KOPT-K1 (cell line): ENCODE measurements around the gene C8A.

Experiments
- H3K27ac ChIP-seq: fragments of 200-600 bp; sonication (generic); 2 replicates; pipeline ENCODE4 v1.5.1; 2016; ENCODE audit warnings: antibody characterized with exemption, mild to moderate bottlenecking, low read depth, low read length; ENCODE audit not compliant: poor library complexity, severe bottlenecking
- H3K36me3 ChIP-seq: fragments of 200-600 bp; sonication (generic); 2 replicates; pipeline ENCODE4 v1.5.1; 2017; ENCODE audit warnings: antibody characterized with exemption, mild to moderate bottlenecking, low read length, moderate library complexity; ENCODE audit not compliant: insufficient read depth
- H3K9me3 ChIP-seq: fragments of 200-600 bp; sonication (generic); 2 replicates; pipeline ENCODE4 v1.5.1; 2017; ENCODE audit warnings: antibody characterized with exemption, low read length, mild to moderate bottlenecking; ENCODE audit not compliant: insufficient read depth, poor library complexity, severe bottlenecking

The C8A gene

DNA sequence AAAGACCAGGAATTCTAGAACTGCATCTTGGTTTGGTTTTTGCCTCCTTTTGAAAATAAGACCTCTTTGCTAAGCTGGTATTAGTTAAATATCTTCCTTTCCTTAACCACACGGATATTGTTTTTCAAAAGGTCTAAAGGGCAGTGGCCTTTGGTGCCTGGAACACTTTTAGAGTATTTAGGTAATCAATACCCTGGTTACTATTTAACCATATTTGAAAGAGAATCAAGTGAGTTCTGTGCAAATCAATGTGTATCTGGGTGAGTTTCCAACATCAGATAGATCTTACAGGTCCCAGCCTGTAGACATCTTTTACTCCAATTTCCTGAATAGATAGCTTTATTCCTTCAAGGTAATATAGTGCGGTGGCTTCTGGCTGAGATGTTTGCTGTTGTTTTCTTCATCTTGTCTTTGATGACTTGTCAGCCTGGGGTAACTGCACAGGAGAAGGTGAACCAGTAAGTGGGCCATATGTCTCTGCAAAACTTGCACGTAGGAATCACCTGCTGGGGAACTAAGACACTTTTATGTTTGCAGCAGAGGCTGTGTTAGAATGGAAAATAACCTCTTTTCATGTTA, at the start of gene C8A:
Gene C8A (plus strand): TSS at position 277 of the 579 bp plus-strand sequence. CDS start 105 bp downstream, at position 382.
- H3K36me3 ChIP-seq = no peaks in the 10 kb centered on the region
- H3K27ac ChIP-seq = no peak within 1 kb of the TSS
- no peaks in the 10 kb centered on the region for H3K9me3 ChIP-seq

GRCh38 chr1:56806804-56807203, 47.8 kb upstream of the C8A start:
- no peaks in the 10 kb centered on the region for H3K9me3 ChIP-seq
- no peaks in the 10 kb centered on the region for H3K36me3 ChIP-seq
- no peak overlapping the region for H3K27ac ChIP-seq

DNA sequence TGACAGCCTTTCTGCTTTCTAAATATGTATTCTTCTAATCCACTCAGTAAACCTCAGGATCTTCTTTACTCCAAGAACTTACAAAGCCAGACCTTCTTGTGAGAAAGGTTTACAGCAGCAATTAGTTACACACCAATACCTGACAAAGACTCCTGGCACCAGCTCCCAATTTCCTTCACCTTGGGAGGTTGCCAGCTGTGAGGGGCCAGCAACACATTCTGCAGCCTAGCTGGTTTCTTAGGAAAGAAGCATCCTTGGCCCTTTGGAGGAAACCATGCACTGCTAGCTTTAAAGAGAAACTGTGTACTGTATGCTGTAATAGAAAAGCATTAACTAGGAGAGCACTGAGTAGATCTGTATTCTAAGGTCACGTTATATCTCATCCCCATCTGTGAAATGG, 46.2 kb upstream of the C8A start:
- no peak overlapping the region for H3K27ac ChIP-seq
- H3K36me3 ChIP-seq = no peaks in the 10 kb centered on the region
- H3K9me3 ChIP-seq = no peaks in the 10 kb centered on the region

DNA sequence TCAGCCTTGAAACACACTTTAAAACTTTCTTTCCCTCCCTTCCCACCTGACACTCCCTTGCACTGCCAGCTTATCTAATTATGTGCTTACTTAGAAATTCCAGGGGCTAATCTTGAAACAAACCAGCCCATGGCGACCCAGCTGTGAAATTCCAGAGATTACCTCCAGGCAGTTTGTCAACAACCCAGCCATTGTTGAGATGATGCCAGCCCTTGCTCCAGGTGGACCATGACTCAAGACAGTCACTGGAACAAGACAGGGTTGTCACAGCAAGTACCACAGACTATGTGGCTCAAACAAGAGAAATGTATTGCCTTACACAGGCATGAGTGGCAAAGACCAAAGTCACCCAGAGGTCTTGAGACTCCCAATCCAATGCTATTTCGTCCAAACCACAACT, 43.3 kb upstream of the C8A start:
- Histone ChIP-seq H3K36me3 (no peaks in the 10 kb centered on the region), H3K27ac (no peak overlapping the region), H3K9me3 (no peaks in the 10 kb centered on the region)

GRCh38 chr1:56814205-56814604, 40.4 kb upstream of the C8A start:
- Histone ChIP-seq H3K9me3 (no peaks in the 10 kb centered on the region), H3K27ac (no peak overlapping the region), H3K36me3 (no peaks in the 10 kb centered on the region)

DNA sequence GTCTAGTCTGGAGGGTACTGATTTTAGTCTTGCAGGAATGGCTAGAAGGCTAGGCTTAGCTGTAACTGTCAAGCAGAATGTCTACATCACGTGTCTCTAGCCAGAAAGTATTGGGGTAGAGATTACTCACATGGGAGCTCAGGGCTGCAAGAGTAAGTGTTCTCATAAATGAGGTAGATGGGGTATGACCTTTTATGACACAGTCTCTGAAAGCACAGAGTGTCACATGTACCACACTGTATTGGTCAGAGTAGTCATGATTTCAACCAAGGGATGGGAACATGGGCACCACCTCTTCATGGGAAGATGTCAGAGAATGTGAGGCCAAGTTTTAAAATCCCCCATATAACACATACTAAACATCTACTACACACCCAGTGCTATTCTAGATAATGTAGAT, 38.3 kb upstream of the C8A start:
- H3K36me3 ChIP-seq = no peaks in the 10 kb centered on the region
- H3K27ac ChIP-seq = no peak overlapping the region
- no peaks in the 10 kb centered on the region for H3K9me3 ChIP-seq

- H3K36me3 ChIP-seq = no peaks in the 10 kb centered on the region
- no peak overlapping the region for H3K27ac ChIP-seq
- no peaks in the 10 kb centered on the region for H3K9me3 ChIP-seq
These were observed 37.7 kb upstream of the C8A start for GRCh38 chr1:56816909-56817308.

- Histone ChIP-seq H3K27ac (no peak overlapping the region), H3K9me3 (no peaks in the 10 kb centered on the region), H3K36me3 (no peaks in the 10 kb centered on the region)
These were observed 36.7 kb upstream of the C8A start for GRCh38 chr1:56817716-56818463.

- H3K27ac ChIP-seq = no peak within 1 kb of the TSS
- no peaks in the 10 kb centered on the region for H3K36me3 ChIP-seq
- H3K9me3 ChIP-seq = no peaks in the 10 kb centered on the region
These were observed 35.2 kb upstream of the C8A start, which contains the start of gene FYB2 for GRCh38 chr1:56819387-56819899. FYB2 (minus strand) TSS chr1:56819404; CDS start chr1:56819290, 114 bp downstream.

DNA sequence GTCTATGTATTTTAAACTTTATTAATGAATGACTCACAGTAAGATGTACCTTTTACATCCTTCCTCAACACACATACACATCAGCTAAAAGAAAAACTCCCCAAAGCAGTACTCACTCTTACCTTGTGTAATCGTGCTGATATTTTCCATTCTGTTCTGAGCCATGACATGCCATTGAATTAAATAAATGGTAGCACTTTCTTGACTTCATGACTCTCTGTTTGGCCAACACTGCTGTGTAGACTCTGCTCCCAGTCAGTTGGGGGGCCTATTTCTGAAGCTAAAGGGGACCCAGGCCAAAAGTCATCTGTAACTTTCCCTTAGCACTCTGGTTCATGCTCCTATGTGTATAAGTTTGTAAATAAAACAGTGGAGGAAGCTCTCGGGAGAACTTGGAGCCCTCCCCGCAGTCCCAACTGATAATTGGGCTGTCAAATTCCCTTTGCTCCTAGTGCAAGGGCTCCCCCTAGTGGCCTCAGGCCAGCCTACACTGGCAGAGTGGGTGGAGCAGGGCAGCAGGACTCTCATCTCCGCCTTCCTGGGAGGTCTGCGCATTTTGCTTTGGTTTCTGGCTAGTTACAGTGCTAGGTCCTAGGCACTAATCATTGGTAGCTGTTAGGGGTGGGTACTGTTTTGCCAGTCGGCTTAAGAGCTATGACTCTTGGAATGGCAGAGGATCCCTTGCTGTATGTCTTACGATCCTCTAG, 33.7 kb upstream of the C8A start:
- no peaks in the 10 kb centered on the region for H3K36me3 ChIP-seq
- no peaks in the 10 kb centered on the region for H3K9me3 ChIP-seq
- no peak overlapping the region for H3K27ac ChIP-seq

GRCh38 chr1:56821462-56821797, 33.2 kb upstream of the C8A start:
- Histone ChIP-seq H3K36me3 (no peaks in the 10 kb centered on the region), H3K27ac (no peak overlapping the region), H3K9me3 (no peaks in the 10 kb centered on the region)

DNA sequence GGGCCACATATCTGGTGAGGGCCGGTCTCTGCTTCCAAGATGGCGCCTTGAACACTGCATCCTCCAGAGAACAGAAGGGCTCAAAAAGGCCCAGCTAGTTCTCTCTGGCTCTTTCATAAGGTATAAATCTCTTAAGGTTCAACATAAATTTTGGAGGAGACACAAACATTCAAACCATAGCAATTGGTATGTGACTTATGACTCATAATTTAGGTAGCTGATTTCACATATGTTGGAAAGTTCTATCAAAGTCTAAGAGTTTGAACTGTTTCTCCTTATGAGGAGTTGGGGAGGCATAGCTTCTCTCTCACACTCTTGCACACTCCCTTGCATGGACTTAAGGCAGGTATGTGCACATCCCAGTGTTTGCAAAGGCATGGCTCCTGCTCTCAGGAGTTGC, 30.3 kb upstream of the C8A start:
- no peaks in the 10 kb centered on the region for H3K36me3 ChIP-seq
- no peak overlapping the region for H3K27ac ChIP-seq
- no peaks in the 10 kb centered on the region for H3K9me3 ChIP-seq

DNA sequence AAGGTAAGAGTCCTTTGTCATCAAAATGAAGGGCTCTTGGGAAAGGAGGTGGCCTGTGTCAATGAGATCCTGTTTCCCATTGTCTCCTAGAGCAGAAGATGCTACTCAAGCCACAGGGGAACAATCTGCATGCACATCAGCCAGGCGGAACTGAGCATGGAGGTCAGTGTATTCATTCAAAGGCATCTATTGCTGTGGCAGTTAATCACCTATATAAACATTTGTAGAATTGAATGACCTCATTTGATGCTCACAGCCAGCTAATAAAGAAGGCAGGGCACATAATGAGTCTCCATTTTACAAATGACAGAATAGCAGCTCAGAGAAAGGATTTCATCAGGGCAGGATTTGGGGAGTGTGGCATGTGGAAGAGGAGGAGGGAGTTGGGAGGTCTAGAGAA, 29.7 kb upstream of the C8A start:
- Histone ChIP-seq H3K9me3 (no peaks in the 10 kb centered on the region), H3K27ac (no peak overlapping the region), H3K36me3 (no peaks in the 10 kb centered on the region)

- H3K9me3 ChIP-seq = no peaks in the 10 kb centered on the region
- no peaks in the 10 kb centered on the region for H3K36me3 ChIP-seq
- no peak overlapping the region for H3K27ac ChIP-seq
These were observed 29.2 kb upstream of the C8A start for GRCh38 chr1:56825436-56825835.

DNA sequence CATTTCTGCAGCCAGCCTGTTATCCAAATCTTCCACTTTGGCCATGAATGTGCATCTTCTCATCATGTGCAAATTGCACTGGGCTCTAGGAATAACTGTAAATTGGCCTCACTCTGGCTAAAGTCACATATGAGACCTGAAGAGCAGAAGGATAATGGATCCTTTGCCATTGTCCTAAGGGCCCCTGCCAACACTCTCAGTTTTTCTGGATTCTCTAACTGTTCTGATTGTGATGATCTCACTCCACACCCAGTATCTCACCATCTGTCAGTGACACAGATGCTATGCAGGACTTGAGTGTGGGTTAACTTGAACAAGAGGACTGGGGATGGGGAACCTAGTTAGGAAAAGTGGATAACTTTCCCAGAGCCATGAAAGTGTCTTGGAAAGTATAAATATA, 26.9 kb upstream of the C8A start:
- H3K36me3 ChIP-seq = no peaks in the 10 kb centered on the region
- H3K9me3 ChIP-seq = no peaks in the 10 kb centered on the region
- no peak overlapping the region for H3K27ac ChIP-seq
